Stimulated activated CD4-positive, alpha-beta T cell treated with anti-CD3 and anti-CD28 coated beads, Interleukin-4, amount 100 ng/mL, for 48 hours (primary cell): ENCODE data around the gene PKN3.
"Not testable (repeated sequence)": the region's sequence is repeated elsewhere in the genome, so short reads cannot be mapped to it uniquely, and the experiment has no call there.

Experiments
- DNase-seq, 2 donors: peaks; one replicate each; pipeline ENCODE4 v3.0.0-alpha.2; 2020; ENCODE audit warnings: low read depth in 2 of 2

The PKN3 gene

GRCh38 chr9:128693738-128694137, 8.6 kb upstream of the PKN3 start:
- not testable (repeated sequence) for DNase-seq

- DNase-seq: no peak
These were observed 8.0 kb upstream of the PKN3 start for GRCh38 chr9:128694344-128694743.

- no peak for DNase-seq
These were observed 5.2 kb upstream of the PKN3 start for GRCh38 chr9:128696923-128697707.

GRCh38 chr9:128699096-128699795, 3.1 kb upstream of the PKN3 start:
- DNase-seq: not testable (repeated sequence)

- DNase-seq: no peak
These were observed 962 bp upstream of the PKN3 start for GRCh38 chr9:128701227-128701854.

- DNase-seq: peak; percentile 16 to 29
These were observed 779 bp downstream of the PKN3 start for GRCh38 chr9:128702949-128703615.

- DNase-seq: no peak
These were observed 1.5 kb downstream of the PKN3 start for GRCh38 chr9:128703616-128704355.

GRCh38 chr9:128704356-128704670, 2.0 kb downstream of the PKN3 start:
- no peak for DNase-seq

GRCh38 chr9:128705051-128705965, 3.0 kb downstream of the PKN3 start:
- no peak for DNase-seq

GRCh38 chr9:128706045-128706444, 3.7 kb downstream of the PKN3 start:
- DNase-seq: no peak

- no peak for DNase-seq
These were observed 4.5 kb downstream of the PKN3 start for GRCh38 chr9:128706671-128707381.

- no peak for DNase-seq
These were observed 5.1 kb downstream of the PKN3 start for GRCh38 chr9:128707446-128707845.

GRCh38 chr9:128712451-128713410, 10.4 kb downstream of the PKN3 start:
- no peak for DNase-seq

- DNase-seq: no peak
These were observed 11.1 kb downstream of the PKN3 start for GRCh38 chr9:128713411-128713780.

- DNase-seq: no peak
These were observed 11.8 kb downstream of the PKN3 start for GRCh38 chr9:128713941-128714573.

GRCh38 chr9:128714586-128715435, 12.5 kb downstream of the PKN3 start:
- no peak for DNase-seq

- no peak for DNase-seq
These were observed 13.1 kb downstream of the PKN3 start for GRCh38 chr9:128715436-128715750.
